Measurements from ENCODE around the gene AGFG2. TPM values are rescaled to one million over a fixed set of nuclear protein-coding genes. Genes with fewer than 3 reads are reported as not detected.
"Not testable (repeated sequence)": the region's sequence is repeated elsewhere in the genome, so short reads cannot be mapped to it uniquely, and the experiment has no call there.

The AGFG2 gene
- total and polyA plus RNA-seq, 2 of the 13 experiments (the other 11 are each of a cell fraction or from before 2014, with no cell fraction given): 125 to 132 TPM

DNA sequence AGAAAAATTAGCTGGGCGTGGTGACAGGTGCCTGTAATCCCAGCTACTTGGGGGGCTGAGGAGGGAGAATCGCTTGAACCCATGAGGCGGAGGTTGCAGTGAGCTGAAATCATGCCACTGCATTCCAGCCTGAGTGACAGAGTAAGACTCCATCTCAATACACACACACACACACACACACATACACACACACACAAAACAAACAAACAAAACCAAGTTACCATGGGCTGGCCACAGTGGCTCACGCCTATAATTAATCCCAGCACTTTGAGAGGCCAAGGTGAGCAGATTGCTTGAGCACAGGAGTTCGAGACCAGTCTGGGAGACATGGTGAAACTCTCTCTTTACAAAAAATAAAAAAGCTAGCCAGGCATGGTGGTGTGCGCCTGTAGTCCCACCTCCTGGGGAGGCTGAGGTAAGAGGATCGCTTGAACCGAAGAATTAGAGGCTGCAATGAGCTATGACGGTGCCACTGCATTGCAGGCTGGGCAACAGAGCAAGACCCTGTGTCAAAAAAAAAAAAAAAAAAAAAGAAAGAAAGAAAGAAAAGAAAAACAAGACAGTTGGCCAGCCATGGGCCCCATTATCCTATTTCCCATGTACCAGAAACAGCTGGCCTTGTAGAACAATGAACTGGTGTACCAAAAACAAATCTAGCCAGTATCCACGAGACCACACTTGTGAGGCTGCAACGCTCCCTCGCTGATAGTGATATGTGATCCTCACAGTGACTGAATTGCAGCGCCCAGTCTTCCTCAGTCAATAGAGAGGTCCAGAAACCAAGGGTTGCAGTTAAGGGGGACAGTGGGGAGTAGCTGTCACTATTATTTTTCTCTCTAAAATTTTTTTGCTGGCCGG lies 6.6 kb upstream of the AGFG2 start:
- ChIA-PET CTCF (ENCODE audit: low intra/inter-chr PET ratio, low total read pairs) (no interaction called here), POLR2A (no interaction called here)
- 93% methylated on average over 14 of the region's 14 CpGs for WGBS (ENCODE audit: low lambda C conversion rate)
- Histone ChIP-seq H3K27me3 (ENCODE audit: control insufficient read depth in 1 of 2, insufficient read depth in 2 of 2, low read length in 2 of 2) (no peaks in the 10 kb centered on the region), H3K4me2 (ENCODE audit: low read depth, low read length) (no peak overlapping the region), H2AFZ (ENCODE audit: low read length) (no peak overlapping the region), H3K4me3 (replicated peaks in 1 of 3; ENCODE audit: insufficient read depth in 1 of 3, low read depth in 2 of 3, low read length in 3 of 3) (no peak overlapping the region), H3K79me2 (ENCODE audit: insufficient read depth, low read length) (no peaks in the 10 kb centered on the region), H3K4me1 (ENCODE audit: insufficient read depth, low read length) (peaks cover 60% of the 10 kb centered on the region), H3K27ac (ENCODE audit: extremely low read length, insufficient read depth, low read length) (no peak overlapping the region), H3K36me3 (replicated peaks in 1 of 2; ENCODE audit: control insufficient read depth in 1 of 2, insufficient read depth in 2 of 2, low read length in 2 of 2) (no peaks in the 10 kb centered on the region), H3K9me3 (ENCODE audit: low read length) (no peaks in the 10 kb centered on the region), H4K20me1 (ENCODE audit: insufficient read depth, low read length) (no peaks in the 10 kb centered on the region), H3K9ac (ENCODE audit: insufficient read depth, low read depth, low read length) (no peak overlapping the region)
- no peak for DNase-seq (ENCODE audit: low spot score)
- BruUV-seq (replicated peaks): no TSS peak
- TF ChIP-seq FOSL1 (CRISPR knock-in tag; IDR thresholded peaks at IDR 0.05; ENCODE audit: borderline replicate concordance): no peak
- TF ChIP-seq MEF2D (CRISPR knock-in tag; IDR thresholded peaks at IDR 0.05): no peak
- no peak for TF ChIP-seq POLR2A (IDR thresholded peaks at IDR 0.05; ENCODE audit: insufficient read depth in 1 of 2, low read depth in 2 of 2, low read length in 2 of 2)
- TF ChIP-seq, protein P1, sequence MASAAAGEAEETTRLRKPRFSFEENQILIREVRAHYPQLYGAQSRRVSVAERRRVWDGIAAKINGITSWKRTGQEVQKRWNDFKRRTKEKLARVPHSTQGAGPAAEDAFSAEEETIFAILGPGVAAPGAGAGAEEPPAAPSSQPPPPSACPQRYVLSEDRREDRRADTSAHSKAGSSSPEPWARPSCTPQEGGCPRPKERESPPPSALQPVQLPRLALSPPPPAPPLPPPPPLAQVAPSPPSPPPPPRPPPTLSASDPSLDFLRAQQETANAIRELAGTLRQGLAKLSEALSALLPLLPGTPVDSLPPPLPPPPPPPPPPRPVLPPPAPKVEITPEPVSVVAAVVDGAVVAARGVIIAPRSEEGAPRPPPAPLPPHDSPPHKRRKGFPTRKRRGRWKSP (CRISPR knock-in tag; IDR thresholded peaks at IDR 0.05): no peak
- TF ChIP-seq, protein P2, sequence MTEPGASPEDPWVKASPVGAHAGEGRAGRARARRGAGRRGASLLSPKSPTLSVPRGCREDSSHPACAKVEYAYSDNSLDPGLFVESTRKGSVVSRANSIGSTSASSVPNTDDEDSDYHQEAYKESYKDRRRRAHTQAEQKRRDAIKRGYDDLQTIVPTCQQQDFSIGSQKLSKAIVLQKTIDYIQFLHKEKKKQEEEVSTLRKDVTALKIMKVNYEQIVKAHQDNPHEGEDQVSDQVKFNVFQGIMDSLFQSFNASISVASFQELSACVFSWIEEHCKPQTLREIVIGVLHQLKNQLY (CRISPR knock-in tag; IDR thresholded peaks at IDR 0.05): no peak
- no peak for TF ChIP-seq GZF1 (CRISPR knock-in tag; IDR thresholded peaks at IDR 0.05)
- TF ChIP-seq MAF1 (CRISPR knock-in tag; IDR thresholded peaks at IDR 0.05; ENCODE audit: borderline replicate concordance): no peak
- TF ChIP-seq NFYB (CRISPR knock-in tag; IDR thresholded peaks at IDR 0.05): no peak
- no peak for ATAC-seq
- intact Hi-C loops (cut with micrococcal nuclease; ENCODE audit: unreplicated experiment) (no loop called here), in situ Hi-C loops (cut with HindIII; ENCODE audit: extremely low pct_ligation_motif_present, low pct_unique_long_range_greater_than_20kb) (no loop called here)
- no peak for FAIRE-seq

DNA sequence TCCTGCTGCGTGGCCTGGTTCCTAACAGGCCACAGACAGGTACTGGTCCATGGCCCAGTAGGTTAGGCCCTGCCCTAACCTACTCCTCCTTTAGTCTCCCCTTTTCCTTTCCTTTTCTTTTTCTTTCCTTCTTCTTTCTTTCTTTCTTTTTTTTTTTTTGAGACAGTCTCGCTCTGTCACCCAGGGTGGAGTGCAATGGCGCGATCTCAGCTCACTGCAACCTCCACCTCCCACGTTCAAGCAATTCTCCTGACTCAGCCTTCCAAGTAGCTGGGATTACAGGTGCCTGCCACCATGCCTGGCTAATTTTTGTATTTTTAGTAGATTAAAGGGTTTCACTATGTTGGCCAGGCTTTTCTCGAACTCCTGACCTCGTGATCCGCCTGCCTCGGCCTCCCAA lies 3.0 kb upstream of the AGFG2 start:
- BruUV-seq (replicated peaks); H2AFZ ChIP-seq (ENCODE audit: low read length); H3K27ac ChIP-seq (ENCODE audit: extremely low read length, insufficient read depth, low read length); H3K4me3 ChIP-seq (replicated peaks in 1 of 3; ENCODE audit: insufficient read depth in 1 of 3, low read depth in 2 of 3, low read length in 3 of 3); H3K4me2 ChIP-seq (ENCODE audit: low read depth, low read length); H3K9ac ChIP-seq (ENCODE audit: insufficient read depth, low read depth, low read length); in situ Hi-C loops (cut with HindIII; ENCODE audit: extremely low pct_ligation_motif_present, low pct_unique_long_range_greater_than_20kb); CTCF ChIA-PET (ENCODE audit: low intra/inter-chr PET ratio, low total read pairs); intact Hi-C loops (cut with micrococcal nuclease; ENCODE audit: unreplicated experiment); DNase-seq (ENCODE audit: low spot score); H3K36me3 ChIP-seq (replicated peaks in 1 of 2; ENCODE audit: control insufficient read depth in 1 of 2, insufficient read depth in 2 of 2, low read length in 2 of 2); H3K9me3 ChIP-seq (ENCODE audit: low read length); H3K27me3 ChIP-seq (ENCODE audit: control insufficient read depth in 1 of 2, insufficient read depth in 2 of 2, low read length in 2 of 2); FAIRE-seq; POLR2A ChIA-PET; H4K20me1 ChIP-seq (ENCODE audit: insufficient read depth, low read length); ATAC-seq: not testable (repeated sequence)
- WGBS (ENCODE audit: low lambda C conversion rate): 97% methylated on average over 9 of the region's 9 CpGs
- Histone ChIP-seq H3K4me1 (ENCODE audit: insufficient read depth, low read length) (peaks cover 47% of the 10 kb centered on the region), H3K79me2 (ENCODE audit: insufficient read depth, low read length) (peaks cover 14% of the 10 kb centered on the region)

DNA sequence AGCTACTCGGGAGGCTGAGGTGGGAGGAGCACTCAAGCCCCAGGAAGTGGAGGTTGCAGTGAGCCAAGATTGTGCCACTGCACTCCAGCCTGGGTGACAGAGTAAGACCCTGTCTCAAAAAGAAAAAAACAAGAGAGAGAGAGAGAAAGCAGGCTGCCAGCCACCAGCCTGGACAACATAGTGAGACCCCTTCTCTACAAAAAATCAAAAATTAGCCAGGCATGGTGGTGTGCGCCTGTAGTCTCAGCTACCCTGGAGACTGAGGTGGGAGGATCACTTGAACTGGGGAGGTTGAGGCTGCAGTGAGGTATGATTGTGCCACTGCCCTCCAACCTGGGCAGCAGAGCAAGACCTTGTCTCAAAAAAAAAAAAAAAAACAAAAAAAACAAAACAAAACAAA lies 2.3 kb upstream of the AGFG2 start:
- FAIRE-seq; in situ Hi-C loops (cut with HindIII; ENCODE audit: extremely low pct_ligation_motif_present, low pct_unique_long_range_greater_than_20kb): not testable (repeated sequence)

More for the DNA sequence above, 2.3 kb upstream of the AGFG2 start:
- BruUV-seq (replicated peaks); DNase-seq (ENCODE audit: low spot score); H3K9me3 ChIP-seq (ENCODE audit: low read length); H3K27me3 ChIP-seq (ENCODE audit: control insufficient read depth in 1 of 2, insufficient read depth in 2 of 2, low read length in 2 of 2); CTCF ChIA-PET (ENCODE audit: low intra/inter-chr PET ratio, low total read pairs); intact Hi-C loops (cut with micrococcal nuclease; ENCODE audit: unreplicated experiment); H2AFZ ChIP-seq (ENCODE audit: low read length); ATAC-seq; H3K9ac ChIP-seq (ENCODE audit: insufficient read depth, low read depth, low read length); H4K20me1 ChIP-seq (ENCODE audit: insufficient read depth, low read length); H3K36me3 ChIP-seq (replicated peaks in 1 of 2; ENCODE audit: control insufficient read depth in 1 of 2, insufficient read depth in 2 of 2, low read length in 2 of 2); POLR2A ChIA-PET; H3K27ac ChIP-seq (ENCODE audit: extremely low read length, insufficient read depth, low read length); H3K4me3 ChIP-seq (replicated peaks in 1 of 3; ENCODE audit: insufficient read depth in 1 of 3, low read depth in 2 of 3, low read length in 3 of 3); H3K4me2 ChIP-seq (ENCODE audit: low read depth, low read length): not testable (repeated sequence)
- 94% methylated on average over 2 of the region's 2 CpGs for WGBS (ENCODE audit: low lambda C conversion rate)
- Histone ChIP-seq H3K4me1 (ENCODE audit: insufficient read depth, low read length) (peaks cover 54% of the 10 kb centered on the region), H3K79me2 (ENCODE audit: insufficient read depth, low read length) (peaks cover 21% of the 10 kb centered on the region)
